ENCODE results near the gene EFCC1. TPM values are rescaled to one million over a fixed set of nuclear protein-coding genes. Genes with fewer than 3 reads are reported as not detected.

The EFCC1 gene
- total and polyA plus RNA-seq, 2 of the 8 experiments (the other 6 are each of a cell fraction or from before 2014, with no cell fraction given): 0.14 to 0.37 TPM

GRCh38 chr3:129033151-129033550, 32.0 kb downstream of the EFCC1 start:
- Histone ChIP-seq H2BK12ac (ENCODE audit: low read depth, low read length) (no peak overlapping the region), H2BK20ac (ENCODE audit: low read length) (no peak overlapping the region), H3K23me2 (ENCODE audit: low read depth, low read length) (no peaks in the 10 kb centered on the region), H3K23ac (ENCODE audit: insufficient read length) (no peak overlapping the region), H3K9ac (replicated peaks in 1 of 4; ENCODE audit: extremely low read depth in 1 of 4, low read depth in 3 of 4, low read length in 3 of 4) (no peak overlapping the region), H2BK15ac (ENCODE audit: low read length) (no peak overlapping the region), H3K79me1 (ENCODE audit: low read depth, low read length) (no peaks in the 10 kb centered on the region), H3K4me2 (ENCODE audit: insufficient read depth in 1 of 2, low read depth in 2 of 2, low read length in 2 of 2) (no peak overlapping the region), H3K79me2 (ENCODE audit: control insufficient read depth in 1 of 2, insufficient read depth in 2 of 2, low read length in 2 of 2) (no peaks in the 10 kb centered on the region), H3K4me3 (ENCODE audit: extremely low read depth in 1 of 4, insufficient read depth in 2 of 4, low read depth in 3 of 4, low read length in 4 of 4) (no peak overlapping the region), H3K36me3 (ENCODE audit: control insufficient read depth in 2 of 4, insufficient read depth in 4 of 4, low read length in 3 of 4) (no peaks in the 10 kb centered on the region), H4K20me1 (replicated peaks in 1 of 2; ENCODE audit: control insufficient read depth in 1 of 2, insufficient read depth in 2 of 2, low read length in 2 of 2) (no peaks in the 10 kb centered on the region), H3K27ac (ENCODE audit: low read depth, low read length) (no peak overlapping the region), H3K18ac (ENCODE audit: extremely low read depth, low read length) (no peak overlapping the region), H4K8ac (ENCODE audit: extremely low read depth, insufficient read depth, low read length) (no peak overlapping the region), H4K5ac (ENCODE audit: insufficient read length, low read depth, low read length) (no peak overlapping the region), H2AFZ (ENCODE audit: low read length) (no peak overlapping the region), H3K9me3 (ENCODE audit: insufficient read depth in 2 of 2, low read depth in 1 of 2, low read length in 1 of 2) (no peaks in the 10 kb centered on the region), H3K27me3 (replicated peaks in 1 of 4; ENCODE audit: control insufficient read depth in 3 of 4, extremely low read depth in 1 of 4, insufficient read depth in 3 of 4, low read length in 3 of 4) (no peaks in the 10 kb centered on the region), H4K91ac (replicated peaks; ENCODE audit: insufficient read length, low read length) (no peak overlapping the region), H2BK5ac (ENCODE audit: low read depth, low read length) (no peak overlapping the region), H2BK120ac (replicated peaks; ENCODE audit: low read depth, low read length) (no peak overlapping the region), H3K56ac (replicated peaks; ENCODE audit: insufficient read length, low read depth, low read length) (no peak overlapping the region), H3K14ac (ENCODE audit: insufficient read length) (no peak overlapping the region), H3K4ac (replicated peaks; ENCODE audit: insufficient read length, low read depth, low read length) (no peak overlapping the region), H3K4me1 (replicated peaks in 1 of 4; ENCODE audit: control insufficient read depth in 3 of 4, insufficient read depth in 4 of 4, low read length in 3 of 4) (no peaks in the 10 kb centered on the region), H2AK5ac (ENCODE audit: low read depth, low read length) (no peak overlapping the region)
- FAIRE-seq (no peak), DNase-seq (ENCODE audit: low read depth in 1 of 2, low spot score in 2 of 2) (no peak)
- no peak for TF ChIP-seq ZNF274 (IDR thresholded peaks at IDR 0.05; ENCODE audit: borderline replicate concordance, extremely low read depth, low read length)
- TF ChIP-seq EGR1 (IDR thresholded peaks at IDR 0.05; ENCODE audit: borderline replicate concordance, low read depth, low read length): no peak
- no peak for TF ChIP-seq GTF2F1 (IDR thresholded peaks at IDR 0.05; ENCODE audit: borderline replicate concordance, low read depth, low read length)
- TF ChIP-seq KDM1A (IDR thresholded peaks at IDR 0.05; ENCODE audit: borderline replicate concordance, low read length): no peak
- TF ChIP-seq HDAC2 (IDR thresholded peaks at IDR 0.05; ENCODE audit: borderline replicate concordance in 1 of 2, low read depth in 2 of 2, low read length in 2 of 2): no peak
- POLR2A ChIA-PET (ENCODE audit: partially characterized antibody): interaction anchor here (1.4 kb wide), 1 partner anchor 40 kb away, joined by 3 read pairs; the partner anchor contains the start of gene CFAP92
- CTCF ChIA-PET (ENCODE audit: partially characterized antibody): interaction anchor here (1.2 to 5.7 kb wide), 4 partner anchors 10 to 63 kb away, joined by 3 to 28 read pairs (median 7); no protein-coding TSS in a partner anchor
- 82% methylated on average over 7 of the region's 7 CpGs; no CpG with 5 or more reads in 1 of the 2 experiments for whole genome bisulfite sequencing, 2 experiments (ENCODE audit: extremely low coverage in 1 of 2, insufficient coverage in 1 of 2, insufficient read length in 1 of 2, insufficient replicate concordance in 2 of 2, low coverage in 1 of 2, low lambda C conversion rate in 2 of 2, missing lambda C conversion rate in 1 of 2)
